ENCODE results near the gene MTCH1. TPM values are rescaled to one million over a fixed set of nuclear protein-coding genes. Genes with fewer than 3 reads are reported as not detected.
"Not testable (repeated sequence)": the region's sequence is repeated elsewhere in the genome, so short reads cannot be mapped to it uniquely, and the experiment has no call there.

MTCH1 gene
- total RNA-seq, 1 donor from 2014 or later, result 120 TPM

GRCh38 chr6:36942329-36942728 is 43.7 kb downstream of the MTCH1 start:
- peaks cover 28% of the 10 kb centered on the region for H3K27me3 Mint-ChIP-seq (ENCODE audit: insufficient read depth)
- H3K27ac Mint-ChIP-seq; intact Hi-C loops (cut with micrococcal nuclease); H3K36me3 Mint-ChIP-seq (ENCODE audit: low read depth); H3K9me3 Mint-ChIP-seq; DNase-seq (ENCODE audit: low spot score); H3K4me3 Mint-ChIP-seq: not testable (repeated sequence)
- peaks cover 17% of the 10 kb centered on the region for H3K4me1 Mint-ChIP-seq (ENCODE audit: low read depth)

- H3K27ac Mint-ChIP-seq; H3K4me3 Mint-ChIP-seq; H3K9me3 Mint-ChIP-seq; H3K36me3 Mint-ChIP-seq (ENCODE audit: low read depth); H3K4me1 Mint-ChIP-seq (ENCODE audit: low read depth); intact Hi-C loops (cut with micrococcal nuclease); DNase-seq (ENCODE audit: low spot score): not testable (repeated sequence)
- H3K27me3 Mint-ChIP-seq (ENCODE audit: insufficient read depth), result peaks cover 31% of the 10 kb centered on the region
Measured at GRCh38 chr6:36941561-36941960, 44.4 kb downstream of the MTCH1 start.

DNA sequence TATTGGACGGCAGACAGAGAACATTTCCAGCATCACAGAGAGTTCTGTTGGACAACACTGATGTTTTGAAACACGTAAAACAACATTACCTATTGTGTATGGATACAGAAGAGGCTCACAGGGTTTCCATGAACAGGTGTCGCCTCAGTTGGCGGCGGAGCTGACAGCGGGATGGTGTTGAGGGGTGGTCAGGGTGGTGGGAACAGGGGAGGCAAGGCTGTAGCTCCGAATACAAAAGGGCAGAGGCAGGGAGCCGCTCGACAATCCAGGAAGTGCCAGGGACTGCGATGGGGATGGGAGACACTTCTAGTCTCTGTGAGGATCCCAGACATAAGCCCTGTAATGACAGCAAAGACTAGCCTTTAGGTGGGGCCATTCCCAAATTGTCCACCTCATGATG is 46.0 kb downstream of the MTCH1 start:
- DNase-seq (ENCODE audit: low spot score), result no peak
- Mint-ChIP-seq H3K27me3 (ENCODE audit: insufficient read depth) (peaks cover 38% of the 10 kb centered on the region), H3K4me1 (ENCODE audit: low read depth) (peaks cover 5% of the 10 kb centered on the region), H3K36me3 (ENCODE audit: low read depth) (no peaks in the 10 kb centered on the region), H3K4me3 (no peak overlapping the region), H3K9me3 (no peaks in the 10 kb centered on the region), H3K27ac (no peak overlapping the region)
- intact Hi-C loops (cut with micrococcal nuclease), result no loop called here

DNA sequence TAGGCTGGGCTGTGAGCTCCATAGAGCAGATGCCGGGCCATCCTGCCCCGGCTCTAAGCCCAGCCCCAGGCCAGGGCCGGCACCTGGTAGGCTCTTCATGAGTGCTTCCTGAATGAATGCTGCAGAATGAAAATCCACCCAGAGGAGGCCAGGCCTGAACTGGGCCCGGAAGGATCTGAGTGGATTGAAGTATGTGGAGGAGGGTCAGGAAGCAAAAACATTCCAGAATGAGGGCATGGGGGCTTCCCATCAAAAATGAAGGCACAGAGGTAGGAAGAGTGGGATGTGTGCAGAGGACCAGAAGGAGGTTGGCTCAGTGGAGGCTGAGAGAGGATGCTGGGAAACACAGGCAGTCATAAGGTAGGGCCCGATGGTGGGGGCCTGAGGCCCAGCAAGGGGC is 47.0 kb downstream of the MTCH1 start:
- H3K4me1 Mint-ChIP-seq (ENCODE audit: low read depth); H3K9me3 Mint-ChIP-seq; intact Hi-C loops (cut with micrococcal nuclease); DNase-seq (ENCODE audit: low spot score); H3K36me3 Mint-ChIP-seq (ENCODE audit: low read depth); H3K4me3 Mint-ChIP-seq; H3K27ac Mint-ChIP-seq: not testable (repeated sequence)
- peaks cover 37% of the 10 kb centered on the region for H3K27me3 Mint-ChIP-seq (ENCODE audit: insufficient read depth)

DNA sequence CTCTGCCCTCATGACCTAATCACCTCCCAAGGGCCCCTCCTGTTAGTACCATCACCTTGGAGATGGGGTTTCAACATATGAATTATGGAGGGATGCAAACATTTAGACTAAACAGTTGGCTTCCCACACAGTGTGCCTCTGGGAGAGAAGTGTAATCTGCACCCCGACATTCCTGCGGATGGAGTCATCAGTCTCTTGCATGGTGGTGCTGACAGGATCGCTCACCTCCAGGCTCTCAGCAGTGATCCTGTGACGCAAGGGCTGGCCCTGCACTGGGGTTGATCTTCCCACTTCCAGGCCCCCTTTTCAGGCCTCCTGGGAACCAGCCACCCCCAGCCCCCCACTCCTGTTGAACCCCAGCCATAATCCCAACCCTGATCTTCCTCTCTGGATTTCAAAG is 47.5 kb downstream of the MTCH1 start:
- H3K4me1 Mint-ChIP-seq (ENCODE audit: low read depth), result peaks cover 5% of the 10 kb centered on the region
- H3K27me3 Mint-ChIP-seq (ENCODE audit: insufficient read depth), result peaks cover 39% of the 10 kb centered on the region
- no peak overlapping the region for H3K27ac Mint-ChIP-seq
- no peaks in the 10 kb centered on the region for H3K9me3 Mint-ChIP-seq
- H3K4me3 Mint-ChIP-seq, result no peak overlapping the region
- intact Hi-C loops (cut with micrococcal nuclease), result no loop called here
- H3K36me3 Mint-ChIP-seq (ENCODE audit: low read depth), result no peaks in the 10 kb centered on the region
- DNase-seq (ENCODE audit: low spot score), result no peak

GRCh38 chr6:36937896-36938295 is 48.1 kb downstream of the MTCH1 start:
- no peak for DNase-seq (ENCODE audit: low spot score)
- Mint-ChIP-seq H3K27ac (no peak overlapping the region), H3K36me3 (ENCODE audit: low read depth) (peaks cover under 1% of the 10 kb centered on the region), H3K4me1 (ENCODE audit: low read depth) (peaks cover 5% of the 10 kb centered on the region), H3K9me3 (no peaks in the 10 kb centered on the region), H3K27me3 (ENCODE audit: insufficient read depth) (peaks cover 35% of the 10 kb centered on the region), H3K4me3 (no peak overlapping the region)
- intact Hi-C loops (cut with micrococcal nuclease), result no loop called here

DNA sequence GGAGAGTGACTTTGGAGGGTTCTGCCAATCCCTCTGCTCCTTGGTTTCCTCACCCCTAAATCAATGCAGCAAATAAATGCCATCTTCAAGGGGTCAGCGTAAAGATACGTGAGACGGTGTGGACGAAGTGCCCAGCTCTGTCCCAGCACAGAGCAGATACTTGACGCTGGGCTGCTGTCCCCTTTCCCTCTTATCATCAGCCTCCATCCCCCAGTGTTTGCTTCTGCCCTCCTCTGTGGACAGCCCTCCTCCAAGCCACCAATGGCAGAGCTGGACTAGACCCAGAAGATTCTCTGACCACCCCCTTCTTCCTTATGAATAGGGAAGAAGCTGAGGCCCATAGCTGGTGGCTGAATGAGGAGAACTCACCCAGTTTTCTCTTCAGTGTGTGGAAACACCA is 49.2 kb downstream of the MTCH1 start:
- intact Hi-C loops (cut with micrococcal nuclease), result no loop called here
- H3K4me1 Mint-ChIP-seq (ENCODE audit: low read depth), result peaks cover 5% of the 10 kb centered on the region
- DNase-seq (ENCODE audit: low spot score), result no peak
- H3K9me3 Mint-ChIP-seq, result no peaks in the 10 kb centered on the region
- no peak overlapping the region for H3K27ac Mint-ChIP-seq
- H3K4me3 Mint-ChIP-seq, result no peak overlapping the region
- H3K36me3 Mint-ChIP-seq (ENCODE audit: low read depth), result peaks cover 2% of the 10 kb centered on the region
- H3K27me3 Mint-ChIP-seq (ENCODE audit: insufficient read depth), result peaks cover 31% of the 10 kb centered on the region

GRCh38 chr6:36934901-36935300 is 51.1 kb downstream of the MTCH1 start:
- H3K27ac Mint-ChIP-seq, result no peak overlapping the region
- H3K4me3 Mint-ChIP-seq, result no peak overlapping the region
- peaks cover 22% of the 10 kb centered on the region for H3K27me3 Mint-ChIP-seq (ENCODE audit: insufficient read depth)
- no peak for DNase-seq (ENCODE audit: low spot score)
- no peaks in the 10 kb centered on the region for H3K9me3 Mint-ChIP-seq
- H3K36me3 Mint-ChIP-seq (ENCODE audit: low read depth), result peaks cover 2% of the 10 kb centered on the region
- H3K4me1 Mint-ChIP-seq (ENCODE audit: low read depth), result no peaks in the 10 kb centered on the region
- intact Hi-C loops (cut with micrococcal nuclease), result no loop called here

- no peak overlapping the region for H3K27ac Mint-ChIP-seq
- intact Hi-C loops (cut with micrococcal nuclease), result loop anchor here (2.0 kb wide), 1 partner anchor 21 kb away; the partner anchor contains the start of gene PI16
- no peak for DNase-seq (ENCODE audit: low spot score)
- H3K27me3 Mint-ChIP-seq (ENCODE audit: insufficient read depth), result peaks cover 15% of the 10 kb centered on the region
- H3K9me3 Mint-ChIP-seq, result no peaks in the 10 kb centered on the region
- no peak overlapping the region for H3K4me3 Mint-ChIP-seq
- peaks cover 2% of the 10 kb centered on the region for H3K36me3 Mint-ChIP-seq (ENCODE audit: low read depth)
- no peaks in the 10 kb centered on the region for H3K4me1 Mint-ChIP-seq (ENCODE audit: low read depth)
Measured at GRCh38 chr6:36933519-36933918, 52.5 kb downstream of the MTCH1 start.

GRCh38 chr6:36933102-36933501 is 52.9 kb downstream of the MTCH1 start:
- H3K9me3 Mint-ChIP-seq, result no peaks in the 10 kb centered on the region
- DNase-seq (ENCODE audit: low spot score), result no peak
- intact Hi-C loops (cut with micrococcal nuclease), result loop anchor here (2.0 kb wide), 1 partner anchor 22 kb away; the partner anchor contains the start of gene PI16
- peaks cover 2% of the 10 kb centered on the region for H3K36me3 Mint-ChIP-seq (ENCODE audit: low read depth)
- no peaks in the 10 kb centered on the region for H3K4me1 Mint-ChIP-seq (ENCODE audit: low read depth)
- H3K27me3 Mint-ChIP-seq (ENCODE audit: insufficient read depth), result peaks cover 15% of the 10 kb centered on the region
- no peak overlapping the region for H3K27ac Mint-ChIP-seq
- no peak overlapping the region for H3K4me3 Mint-ChIP-seq

- no peaks in the 10 kb centered on the region for H3K9me3 Mint-ChIP-seq
- peaks cover 12% of the 10 kb centered on the region for H3K4me1 Mint-ChIP-seq (ENCODE audit: low read depth)
- no peak overlapping the region for H3K27ac Mint-ChIP-seq
- intact Hi-C loops (cut with micrococcal nuclease), result no loop called here
- H3K27me3 Mint-ChIP-seq (ENCODE audit: insufficient read depth), result peaks cover 7% of the 10 kb centered on the region
- H3K4me3 Mint-ChIP-seq, result no peak overlapping the region
- no peak for DNase-seq (ENCODE audit: low spot score)
- H3K36me3 Mint-ChIP-seq (ENCODE audit: low read depth), result peaks cover 6% of the 10 kb centered on the region
Measured at GRCh38 chr6:36930483-36930882, 55.5 kb downstream of the MTCH1 start.

GRCh38 chr6:36929607-36930006 is 56.4 kb downstream of the MTCH1 start:
- Mint-ChIP-seq H3K27ac (no peak overlapping the region), H3K36me3 (ENCODE audit: low read depth) (peaks cover 10% of the 10 kb centered on the region), H3K4me1 (ENCODE audit: low read depth) (peaks cover 21% of the 10 kb centered on the region), H3K4me3 (no peak overlapping the region), H3K27me3 (ENCODE audit: insufficient read depth) (peaks cover 3% of the 10 kb centered on the region), H3K9me3 (no peaks in the 10 kb centered on the region)
- DNase-seq (ENCODE audit: low spot score), result no peak
- intact Hi-C loops (cut with micrococcal nuclease), result no loop called here

DNA sequence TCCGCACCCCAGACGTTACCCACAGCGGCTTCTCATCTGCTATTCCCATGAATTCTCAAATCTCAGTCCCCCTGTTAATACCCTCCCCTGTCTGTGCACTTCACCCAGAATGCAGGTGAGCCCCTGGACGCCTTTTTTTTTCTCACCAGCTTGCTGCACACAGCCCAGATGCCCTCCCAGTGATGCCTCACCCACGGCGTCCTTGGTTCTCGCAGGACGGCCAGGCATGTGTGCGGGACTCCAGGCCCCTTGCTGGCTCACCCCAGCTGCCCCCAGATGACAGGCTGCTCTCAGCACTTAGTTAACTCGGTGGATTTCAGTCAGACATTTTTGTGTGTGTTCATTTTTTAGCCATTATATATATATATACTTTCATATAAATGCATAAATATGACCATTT is 56.8 kb downstream of the MTCH1 start:
- peaks cover 3% of the 10 kb centered on the region for H3K27me3 Mint-ChIP-seq (ENCODE audit: insufficient read depth)
- intact Hi-C loops (cut with micrococcal nuclease), result no loop called here

GRCh38 chr6:36928547-36928918 is 57.5 kb downstream of the MTCH1 start:
- H3K27me3 Mint-ChIP-seq (ENCODE audit: insufficient read depth), result no peaks in the 10 kb centered on the region

More for the DNA sequence above, 56.8 kb downstream of the MTCH1 start:
- H3K4me1 Mint-ChIP-seq (ENCODE audit: low read depth), result peaks cover 26% of the 10 kb centered on the region
- no peak overlapping the region for H3K27ac Mint-ChIP-seq
- H3K9me3 Mint-ChIP-seq, result no peaks in the 10 kb centered on the region
- H3K36me3 Mint-ChIP-seq (ENCODE audit: low read depth), result peaks cover 14% of the 10 kb centered on the region
- H3K4me3 Mint-ChIP-seq, result no peak overlapping the region
- DNase-seq (ENCODE audit: low spot score), result no peak

More at GRCh38 chr6:36928547-36928918, 57.5 kb downstream of the MTCH1 start:
- Mint-ChIP-seq H3K9me3 (no peaks in the 10 kb centered on the region), H3K27ac (no peak overlapping the region), H3K4me1 (ENCODE audit: low read depth) (peaks cover 32% of the 10 kb centered on the region), H3K4me3 (no peak overlapping the region), H3K36me3 (ENCODE audit: low read depth) (peaks cover 15% of the 10 kb centered on the region)
- intact Hi-C loops (cut with micrococcal nuclease), result no loop called here
- no peak for DNase-seq (ENCODE audit: low spot score)

All from activated T-helper 1 cell treated with anti-CD3 and anti-CD28 coated beads, Interleukin-12 subunit alpha, Interleukin-12 subunit beta, Interleukin-2, Interleukin-4 antibody, amounts not matched to agents 30 ng/mL and 10 ng/mL and 1 ng/mL, durations not matched to agents 14 hours and 24 hours and 36 hours (primary cell).